Endodermal cell (in vitro differentiated cells): ENCODE data around the gene ABCB4. TPM values are rescaled to one million over a fixed set of nuclear protein-coding genes. Genes with fewer than 3 reads are reported as not detected.
"Not testable (repeated sequence)": the region's sequence is repeated elsewhere in the genome, so short reads cannot be mapped to it uniquely, and the experiment has no call there.

Experiments used
- DNase-seq: peaks from one replicate; pipeline ENCODE4 v3.0.0-alpha.2; 2017
- H3K27ac ChIP-seq: 2 replicates; pipeline ENCODE4 v1.5.1; 2013; ENCODE audit warnings: mild to moderate bottlenecking, low read depth, low read length, moderate library complexity
- H3K27me3 ChIP-seq: 2 replicates; pipeline ENCODE4 v1.6.1; 2013; ENCODE audit warnings: mild to moderate bottlenecking, low read length, moderate library complexity; ENCODE audit not compliant: insufficient read depth, control insufficient read depth, poor library complexity, severe bottlenecking
- H3K36me3 ChIP-seq: 2 replicates; pipeline ENCODE4 v1.7.0; 2013; ENCODE audit warnings: mild to moderate bottlenecking, low read length, moderate library complexity; ENCODE audit not compliant: control insufficient read depth, insufficient read depth
- H3K4me1 ChIP-seq: one replicate; pipeline ENCODE4 v1.7.0; 2013; ENCODE audit warnings: low read length; ENCODE audit not compliant: control insufficient read depth, insufficient read depth
- H3K4me3 ChIP-seq: 2 replicates; pipeline ENCODE4 v1.5.1; 2013; ENCODE audit warnings: mild to moderate bottlenecking, low read length, moderate library complexity
- H3K9ac ChIP-seq: 2 replicates; pipeline ENCODE4 v1.6.1; 2013; ENCODE audit warnings: mild to moderate bottlenecking, low read length, moderate library complexity; ENCODE audit not compliant: poor library complexity, severe bottlenecking; ENCODE audit errors: extremely low read depth
- H3K9me3 ChIP-seq: 2 replicates; pipeline ENCODE4 v1.6.1; 2013; ENCODE audit warnings: mild to moderate bottlenecking, low read length, moderate library complexity; ENCODE audit not compliant: control insufficient read depth
- H3K27ac Mint-ChIP-seq: 2 replicates; pipeline ENCODE4 v1.8.0; 2020; ENCODE audit warnings: mixed read lengths
- H3K27me3 Mint-ChIP-seq: 2 replicates; pipeline ENCODE4 v1.8.0; 2021; ENCODE audit warnings: mild to moderate bottlenecking, mixed read lengths; ENCODE audit not compliant: insufficient read depth
- H3K36me3 Mint-ChIP-seq: 2 replicates; pipeline ENCODE4 v1.8.0; 2020; ENCODE audit warnings: low read depth, mixed read lengths
- H3K4me1 Mint-ChIP-seq: 2 replicates; pipeline ENCODE4 v1.8.0; 2020; ENCODE audit warnings: mixed read lengths
- H3K4me3 Mint-ChIP-seq: 2 replicates; pipeline ENCODE4 v1.8.0; 2020; ENCODE audit warnings: mild to moderate bottlenecking, moderate library complexity, mixed read lengths
- H3K9me3 Mint-ChIP-seq: 2 replicates; pipeline ENCODE4 v1.8.0; 2020; ENCODE audit warnings: mild to moderate bottlenecking, mixed read lengths
- WGBS, 2 experiments: methylation state at CpG; one replicate each; pipeline versions ENCODE4 v1.1.5 to v1.1.7; 2013; ENCODE audit warnings: missing lambda C conversion rate in 2 of 2, mixed read lengths in 1 of 2; ENCODE audit not compliant: insufficient coverage in 1 of 2, insufficient read length in 1 of 2; 5-methylcytosine and 5-hydroxymethylcytosine counted together
- total RNA-seq, 2 donors: library from RNA; stranded (reverse); fragmentation: NEBNext Ultra II Directional in 1 of 2; extraction: Animal tissue kit (Norgen Biotek cat#: 25700) in 1 of 2; gene quantifications; 2 replicates in 1 of 2; 3 replicates in 1 of 2; pipeline ENCODE4 v1.2.1, GENCODE V29; 2021
- TF ChIP-seq, protein P1 (sequence below): fragments of 200-600 bp; sonication (generic); conservative IDR thresholded peaks from 2 replicates; pipeline ENCODE4 v1.5.0; 2021; ENCODE audit warnings: antibody characterized with exemption, mild to moderate bottlenecking

ABCB4 gene
- total RNA-seq, 2 donors from 2014 or later = 0.60 to 0.77 TPM

DNA sequence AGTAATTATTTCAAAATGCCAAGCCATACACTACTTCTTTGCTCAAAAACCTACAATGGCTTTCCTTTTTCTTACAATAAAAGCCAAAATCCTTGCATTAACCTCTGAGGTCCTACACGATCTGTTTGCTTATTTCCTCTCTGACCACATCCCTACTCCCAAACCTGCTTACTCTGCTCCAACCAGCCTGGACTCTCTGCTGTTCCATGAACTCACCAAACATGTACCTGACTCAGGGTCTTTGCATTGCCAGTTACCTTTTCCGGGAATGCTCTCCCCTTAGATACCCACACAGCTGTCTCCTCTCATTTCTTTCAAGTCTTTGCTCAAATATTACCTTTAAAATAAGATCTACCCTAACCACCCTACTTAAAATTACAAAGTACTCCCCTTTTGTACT is 2.3 kb downstream of the ABCB4 start:
- H3K4me1 Mint-ChIP-seq = peaks cover 8% of the 10 kb centered on the region
- H3K27me3 Mint-ChIP-seq = peaks cover 45% of the 10 kb centered on the region
- no peak for DNase-seq
- Histone ChIP-seq H3K27ac (no peak overlapping the region), H3K4me3 (no peak overlapping the region), H3K36me3 (no peaks in the 10 kb centered on the region), H3K4me1 (no peaks in the 10 kb centered on the region), H3K27me3 (peaks cover 44% of the 10 kb centered on the region), H3K9me3 (no peaks in the 10 kb centered on the region), H3K9ac (no peak overlapping the region)
- no peaks in the 10 kb centered on the region for H3K36me3 Mint-ChIP-seq
- TF ChIP-seq, protein P1, sequence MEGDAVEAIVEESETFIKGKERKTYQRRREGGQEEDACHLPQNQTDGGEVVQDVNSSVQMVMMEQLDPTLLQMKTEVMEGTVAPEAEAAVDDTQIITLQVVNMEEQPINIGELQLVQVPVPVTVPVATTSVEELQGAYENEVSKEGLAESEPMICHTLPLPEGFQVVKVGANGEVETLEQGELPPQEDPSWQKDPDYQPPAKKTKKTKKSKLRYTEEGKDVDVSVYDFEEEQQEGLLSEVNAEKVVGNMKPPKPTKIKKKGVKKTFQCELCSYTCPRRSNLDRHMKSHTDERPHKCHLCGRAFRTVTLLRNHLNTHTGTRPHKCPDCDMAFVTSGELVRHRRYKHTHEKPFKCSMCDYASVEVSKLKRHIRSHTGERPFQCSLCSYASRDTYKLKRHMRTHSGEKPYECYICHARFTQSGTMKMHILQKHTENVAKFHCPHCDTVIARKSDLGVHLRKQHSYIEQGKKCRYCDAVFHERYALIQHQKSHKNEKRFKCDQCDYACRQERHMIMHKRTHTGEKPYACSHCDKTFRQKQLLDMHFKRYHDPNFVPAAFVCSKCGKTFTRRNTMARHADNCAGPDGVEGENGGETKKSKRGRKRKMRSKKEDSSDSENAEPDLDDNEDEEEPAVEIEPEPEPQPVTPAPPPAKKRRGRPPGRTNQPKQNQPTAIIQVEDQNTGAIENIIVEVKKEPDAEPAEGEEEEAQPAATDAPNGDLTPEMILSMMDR = no peak
- H3K9me3 Mint-ChIP-seq = peaks cover 7% of the 10 kb centered on the region
- no peak overlapping the region for H3K27ac Mint-ChIP-seq
- 87 to 100% methylated on average over 2 of the region's 2 CpGs for WGBS, 2 experiments
- no peak overlapping the region for H3K4me3 Mint-ChIP-seq

- no peak overlapping the region for H3K4me3 ChIP-seq
- Mint-ChIP-seq H3K27ac (no peak overlapping the region), H3K36me3 (peaks cover under 1% of the 10 kb centered on the region), H3K27me3 (peaks cover 34% of the 10 kb centered on the region), H3K4me3 (no peak overlapping the region), H3K4me1 (peaks cover 8% of the 10 kb centered on the region), H3K9me3 (peaks cover 23% of the 10 kb centered on the region)
- peaks cover 30% of the 10 kb centered on the region for H3K27me3 ChIP-seq
- H3K9ac ChIP-seq = no peak overlapping the region
- no peak overlapping the region for H3K27ac ChIP-seq
- no peaks in the 10 kb centered on the region for H3K4me1 ChIP-seq
- no peaks in the 10 kb centered on the region for H3K36me3 ChIP-seq
- WGBS, 2 experiments = 87 to 100% methylated on average over 1 to 2 of the region's 2 CpGs
- no peaks in the 10 kb centered on the region for H3K9me3 ChIP-seq
- DNase-seq = no peak
- TF ChIP-seq, protein P1 = no peak
Observed at GRCh38 chr7:87471473-87471872, 4.0 kb downstream of the ABCB4 start.

GRCh38 chr7:87469204-87469603 is 6.3 kb downstream of the ABCB4 start:
- H3K27me3 Mint-ChIP-seq = peaks cover 23% of the 10 kb centered on the region
- not testable (repeated sequence) for H3K27me3 ChIP-seq, H3K36me3 Mint-ChIP-seq, H3K4me3 ChIP-seq, H3K36me3 ChIP-seq, H3K4me1 Mint-ChIP-seq, H3K4me1 ChIP-seq, H3K9ac ChIP-seq, H3K4me3 Mint-ChIP-seq, H3K27ac ChIP-seq, H3K27ac Mint-ChIP-seq, DNase-seq, H3K9me3 ChIP-seq
- H3K9me3 Mint-ChIP-seq = peaks cover 34% of the 10 kb centered on the region

DNA sequence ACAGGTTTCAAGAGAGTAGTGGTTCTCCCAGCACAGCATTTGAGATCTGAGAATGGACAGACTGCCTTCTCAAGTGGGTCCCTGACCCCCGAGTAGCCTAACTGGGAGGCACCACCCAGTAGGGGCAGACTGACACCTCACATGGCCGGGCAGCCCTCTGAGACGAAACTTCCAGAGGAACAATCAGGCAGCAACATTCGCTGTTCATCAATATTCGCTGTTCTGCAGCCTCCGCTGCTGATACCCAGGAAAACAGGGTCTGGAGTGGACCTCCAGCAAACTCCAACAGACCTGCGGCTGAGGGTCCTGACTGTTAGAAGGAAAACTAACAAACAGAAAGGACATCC is 10.0 kb downstream of the ABCB4 start:
- not testable (repeated sequence) for H3K27ac ChIP-seq, H3K27ac Mint-ChIP-seq, H3K36me3 ChIP-seq, H3K9ac ChIP-seq, H3K4me1 ChIP-seq, H3K9me3 ChIP-seq, H3K36me3 Mint-ChIP-seq, H3K27me3 ChIP-seq, DNase-seq
- peaks cover 20% of the 10 kb centered on the region for H3K27me3 Mint-ChIP-seq
- peaks cover 34% of the 10 kb centered on the region for H3K9me3 Mint-ChIP-seq
- H3K4me3 ChIP-seq = peak overlapping the region; percentile 73
- peaks cover 16% of the 10 kb centered on the region for H3K4me1 Mint-ChIP-seq
- WGBS, 2 experiments = 64 to 82% methylated on average over 3 to 7 of the region's 7 CpGs
- H3K4me3 Mint-ChIP-seq = peak overlapping the region; percentile 58
- TF ChIP-seq, protein P1 = peak; percentile 23
